A673 (cell line): ENCODE results near the gene ZNF768. TPM values are rescaled to one million over a fixed set of nuclear protein-coding genes. Genes with fewer than 3 reads are reported as not detected.

Source experiments
- BruUV-seq: library from RNA; stranded (reverse); fragments of 400-500 nt; replicated peaks from 2 replicates; lab custom pipeline; 2021; lab: Mats Ljungman, UMichigan
- CTCF ChIA-PET: fragments of 300-600 bp; sonication (Branson Sonifier 250); formaldehyde crosslinking; loops from one replicate; lab custom pipeline; 2022; ENCODE audit warnings: antibody characterized with exemption; lab: Charles Lee
- POLR2A ChIA-PET: fragments of 300-600 bp; sonication (Branson Sonifier 250); formaldehyde crosslinking; loops from one replicate; lab custom pipeline; 2022; ENCODE audit warnings: antibody characterized with exemption; ENCODE audit not compliant: low non-redundant PET; lab: Charles Lee
- DNase-seq: peaks from one replicate; pipeline ENCODE4 v3.0.0-alpha.2; 2015; ENCODE audit warnings: low spot score
- H3K27ac ChIP-seq: fragments of 200-600 bp; sonication (generic); 2 replicates; pipeline ENCODE4 v1.5.1; 2016; ENCODE audit warnings: mixed run types, low read depth, mild to moderate bottlenecking, mixed read lengths, antibody characterized with exemption, low read length; ENCODE audit not compliant: poor library complexity, severe bottlenecking
- H3K27me3 ChIP-seq: fragments of 200-600 bp; sonication (generic); replicated peaks from 2 replicates; pipeline ENCODE4 v1.6.1; 2017; ENCODE audit warnings: mixed run types, low read depth, mild to moderate bottlenecking, mixed read lengths, antibody characterized with exemption, low read length; ENCODE audit not compliant: insufficient read depth, poor library complexity
- H3K36me3 ChIP-seq: fragments of 200-600 bp; sonication (generic); 2 replicates; pipeline ENCODE4 v1.6.1; 2016; ENCODE audit warnings: mixed run types, mild to moderate bottlenecking, mixed read lengths, antibody characterized with exemption, low read length; ENCODE audit not compliant: insufficient read depth, poor library complexity, severe bottlenecking
- H3K4me1 ChIP-seq: fragments of 200-600 bp; sonication (generic); 2 replicates; pipeline ENCODE4 v1.6.1; 2017; ENCODE audit warnings: mixed run types, mild to moderate bottlenecking, mixed read lengths, antibody characterized with exemption, low read length; ENCODE audit not compliant: insufficient read depth, poor library complexity, severe bottlenecking
- H3K4me3 ChIP-seq: fragments of 200-600 bp; sonication (generic); 2 replicates; pipeline ENCODE4 v1.5.1; 2016; ENCODE audit warnings: low read depth, mixed run types, mild to moderate bottlenecking, mixed read lengths, low read length; ENCODE audit not compliant: poor library complexity, severe bottlenecking
- H3K9me3 ChIP-seq: fragments of 200-600 bp; sonication (generic); 2 replicates; pipeline ENCODE4 v1.6.1; 2016; ENCODE audit warnings: mixed run types, low read depth, mild to moderate bottlenecking, mixed read lengths, antibody characterized with exemption, low read length; ENCODE audit not compliant: poor library complexity, severe bottlenecking
- EZH2 ChIP-seq: fragments of 200-600 bp; sonication (generic); IDR thresholded peaks from 2 replicates; pipeline ENCODE4 v1.6.1; 2017; ENCODE audit warnings: borderline replicate concordance, low read depth, mild to moderate bottlenecking, mixed read lengths, antibody characterized with exemption, low read length; ENCODE audit not compliant: poor library complexity, severe bottlenecking
- intact Hi-C: fragments of 100-400 bp; cut with micrococcal nuclease; formaldehyde crosslinking; loops from one replicate; pipeline ENCODE4 v1.10.0; 2022; ENCODE audit not compliant: unreplicated experiment
- total RNA-seq: library from RNA; stranded (reverse); gene quantifications from 2 replicates; pipeline ENCODE4 v1.2.3, GENCODE V29; 2021
- TF ChIP-seq, protein P1 (sequence below): fragments of 300-800, 200-600 bp; sonication (generic); conservative IDR thresholded peaks from 2 replicates; pipeline ENCODE4 v1.5.1; 2017; ENCODE audit warnings: low read depth, mild to moderate bottlenecking, antibody characterized with exemption, low read length, moderate library complexity, mixed read lengths

The ZNF768 gene
- total RNA-seq, 1 experiment from 2014 or later = 32.7 TPM

GRCh38 chr16:30567991-30568638 lies 41.7 kb upstream of the ZNF768 start:
- Histone ChIP-seq H3K9me3 (no peaks in the 10 kb centered on the region), H3K4me3 (no peak overlapping the region), H3K36me3 (no peaks in the 10 kb centered on the region), H3K27ac (peak overlapping the region; percentile 49), H3K4me1 (peaks cover 29% of the 10 kb centered on the region), H3K27me3 (no peaks in the 10 kb centered on the region)
- no peak for TF ChIP-seq EZH2
- TF ChIP-seq, protein P1, sequence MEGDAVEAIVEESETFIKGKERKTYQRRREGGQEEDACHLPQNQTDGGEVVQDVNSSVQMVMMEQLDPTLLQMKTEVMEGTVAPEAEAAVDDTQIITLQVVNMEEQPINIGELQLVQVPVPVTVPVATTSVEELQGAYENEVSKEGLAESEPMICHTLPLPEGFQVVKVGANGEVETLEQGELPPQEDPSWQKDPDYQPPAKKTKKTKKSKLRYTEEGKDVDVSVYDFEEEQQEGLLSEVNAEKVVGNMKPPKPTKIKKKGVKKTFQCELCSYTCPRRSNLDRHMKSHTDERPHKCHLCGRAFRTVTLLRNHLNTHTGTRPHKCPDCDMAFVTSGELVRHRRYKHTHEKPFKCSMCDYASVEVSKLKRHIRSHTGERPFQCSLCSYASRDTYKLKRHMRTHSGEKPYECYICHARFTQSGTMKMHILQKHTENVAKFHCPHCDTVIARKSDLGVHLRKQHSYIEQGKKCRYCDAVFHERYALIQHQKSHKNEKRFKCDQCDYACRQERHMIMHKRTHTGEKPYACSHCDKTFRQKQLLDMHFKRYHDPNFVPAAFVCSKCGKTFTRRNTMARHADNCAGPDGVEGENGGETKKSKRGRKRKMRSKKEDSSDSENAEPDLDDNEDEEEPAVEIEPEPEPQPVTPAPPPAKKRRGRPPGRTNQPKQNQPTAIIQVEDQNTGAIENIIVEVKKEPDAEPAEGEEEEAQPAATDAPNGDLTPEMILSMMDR = no peak
- BruUV-seq = no TSS peak
- POLR2A ChIA-PET = no interaction called here
- peak; percentile 69 for DNase-seq
- intact Hi-C loops = no loop called here
- CTCF ChIA-PET = interaction anchor here (0.6 to 0.7 kb wide), 2 partner anchors 34 to 350 kb away, joined by 3 to 5 read pairs; no protein-coding TSS in a partner anchor

GRCh38 chr16:30567160-30567990 lies 41.0 kb upstream of the ZNF768 start:
- no peaks in the 10 kb centered on the region for H3K27me3 ChIP-seq
- intact Hi-C loops = no loop called here
- CTCF ChIA-PET = no interaction called here
- peaks cover 22% of the 10 kb centered on the region for H3K4me1 ChIP-seq
- H3K36me3 ChIP-seq = no peaks in the 10 kb centered on the region
- BruUV-seq = no TSS peak
- TF ChIP-seq EZH2 = no peak
- TF ChIP-seq, protein P1 = no peak
- DNase-seq = no peak
- no peak overlapping the region for H3K4me3 ChIP-seq
- H3K27ac ChIP-seq = peak overlapping the region; percentile 49
- POLR2A ChIA-PET = no interaction called here
- no peaks in the 10 kb centered on the region for H3K9me3 ChIP-seq

DNA sequence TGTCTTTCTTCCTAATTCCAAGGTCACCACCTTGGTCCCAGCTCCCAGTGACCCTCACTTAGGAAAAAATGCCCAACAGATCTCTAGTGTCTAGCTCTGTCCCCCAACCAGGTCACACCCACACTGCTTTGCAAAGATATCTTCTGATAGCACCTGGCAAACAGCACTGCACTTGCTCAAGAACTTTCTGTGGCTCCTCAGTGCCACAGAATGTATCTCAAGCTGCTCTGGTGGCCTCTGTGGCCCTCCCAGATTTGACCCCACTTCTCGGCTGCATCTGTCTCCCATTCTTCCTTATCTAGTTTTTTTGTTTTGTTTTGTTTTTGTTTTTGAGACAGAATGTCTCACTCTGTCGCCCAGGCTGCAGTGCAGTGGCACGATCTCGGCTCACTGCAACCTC lies 40.2 kb upstream of the ZNF768 start:
- Histone ChIP-seq H3K4me3 (no peak overlapping the region), H3K4me1 (peaks cover 21% of the 10 kb centered on the region), H3K27ac (no peak overlapping the region), H3K36me3 (no peaks in the 10 kb centered on the region), H3K9me3 (no peaks in the 10 kb centered on the region), H3K27me3 (no peaks in the 10 kb centered on the region)
- no TSS peak for BruUV-seq
- POLR2A ChIA-PET = no interaction called here
- intact Hi-C loops = no loop called here
- DNase-seq = no peak
- TF ChIP-seq, protein P1 = no peak
- no peak for TF ChIP-seq EZH2
- CTCF ChIA-PET = no interaction called here
